ENCODE measurements around the gene DDX51.

DDX51 gene

DNA sequence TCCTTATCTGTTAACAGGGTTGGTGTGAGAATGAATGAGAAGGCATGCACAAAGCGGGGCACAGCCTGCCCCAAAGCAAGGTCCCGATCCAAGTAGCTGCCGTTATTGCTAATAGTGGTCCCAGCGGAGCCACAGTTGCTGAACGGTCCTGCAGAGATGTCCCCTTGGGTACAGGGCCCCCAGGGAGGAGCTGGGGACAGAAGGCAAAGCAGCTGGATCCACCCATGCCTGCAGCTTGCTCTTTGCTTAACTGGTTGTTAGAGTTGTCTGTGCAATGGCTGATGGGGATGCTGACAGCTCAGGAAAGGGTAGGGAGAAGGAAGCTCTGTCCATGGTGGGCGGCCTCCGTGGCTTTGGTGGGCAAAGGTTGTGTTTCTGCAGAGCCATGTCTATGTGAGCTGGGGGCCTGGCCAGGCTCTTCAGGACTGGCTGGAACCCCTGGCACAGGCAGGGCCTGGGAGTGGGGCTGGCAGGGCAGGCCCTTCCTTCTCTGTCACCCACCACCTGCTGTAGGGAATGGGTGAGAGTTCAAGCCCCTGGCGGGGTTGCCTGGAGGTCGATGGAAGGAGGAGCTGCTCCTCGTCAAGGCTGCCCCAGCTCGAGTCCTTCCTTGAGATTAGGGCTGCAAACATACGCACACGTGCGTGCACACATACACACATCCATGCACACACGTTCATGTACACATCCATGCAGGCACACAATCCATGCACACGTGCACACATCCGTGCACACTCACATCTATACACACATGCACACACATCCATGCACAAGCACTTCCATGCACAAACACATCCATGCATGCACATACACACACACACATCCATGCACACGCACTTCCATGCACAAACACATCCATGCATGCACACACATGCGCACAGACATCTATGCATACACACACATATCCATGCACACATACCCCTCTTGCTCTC, 35.6 kb upstream of the DDX51 start:
- DNase-seq: no peak

DNA sequence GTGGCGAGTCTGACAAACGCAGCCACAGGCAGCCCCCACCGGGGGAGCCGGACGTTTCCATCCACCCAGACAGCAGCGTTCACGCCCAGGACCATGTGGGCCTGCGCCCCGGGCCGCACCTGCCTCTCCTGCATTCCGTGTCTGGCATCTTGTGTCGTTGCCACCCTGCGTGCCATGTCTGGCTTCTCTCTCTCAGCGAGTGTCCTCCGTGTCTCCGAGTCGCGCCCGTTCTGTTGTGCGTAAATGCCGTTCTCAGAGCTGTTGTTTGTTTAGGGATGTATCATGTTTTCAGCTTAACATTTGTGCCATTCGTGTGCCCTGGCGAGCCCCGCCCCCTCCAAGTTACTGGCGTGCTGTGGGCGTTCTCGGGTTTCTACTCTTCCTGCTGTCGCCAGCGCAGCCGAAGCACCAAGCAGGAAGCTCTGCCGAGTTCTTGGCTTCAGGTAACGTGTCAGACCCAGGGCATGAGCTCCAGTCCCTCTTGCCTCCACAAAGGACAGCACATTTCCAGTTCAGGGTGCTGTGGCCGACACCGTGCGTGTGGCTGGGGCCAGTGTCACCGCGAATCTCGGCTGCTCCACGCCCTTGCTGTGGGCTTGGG, 34.8 kb upstream of the DDX51 start:
- DNase-seq: peak; percentile 52

DNA sequence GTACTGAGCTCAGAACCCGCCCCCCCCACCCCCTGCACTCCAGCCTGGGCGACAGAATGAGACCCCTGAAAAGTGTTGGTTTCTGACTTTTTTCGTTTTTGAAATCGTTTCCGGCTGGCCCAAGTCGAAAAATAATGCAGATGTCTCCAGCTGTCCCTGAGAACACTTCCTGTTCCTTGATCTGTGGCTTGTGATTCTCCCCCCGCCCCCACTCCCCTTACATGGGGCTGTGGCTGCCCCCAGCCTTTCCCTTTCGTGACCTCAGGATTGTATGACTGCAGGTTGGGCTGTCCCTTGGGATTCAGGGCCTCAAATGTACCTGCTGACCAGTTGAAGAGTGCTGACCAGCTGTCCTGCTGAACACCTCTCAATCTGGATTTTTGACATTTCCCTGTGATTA, 34.2 kb upstream of the DDX51 start:
- DNase-seq: no peak

DNA sequence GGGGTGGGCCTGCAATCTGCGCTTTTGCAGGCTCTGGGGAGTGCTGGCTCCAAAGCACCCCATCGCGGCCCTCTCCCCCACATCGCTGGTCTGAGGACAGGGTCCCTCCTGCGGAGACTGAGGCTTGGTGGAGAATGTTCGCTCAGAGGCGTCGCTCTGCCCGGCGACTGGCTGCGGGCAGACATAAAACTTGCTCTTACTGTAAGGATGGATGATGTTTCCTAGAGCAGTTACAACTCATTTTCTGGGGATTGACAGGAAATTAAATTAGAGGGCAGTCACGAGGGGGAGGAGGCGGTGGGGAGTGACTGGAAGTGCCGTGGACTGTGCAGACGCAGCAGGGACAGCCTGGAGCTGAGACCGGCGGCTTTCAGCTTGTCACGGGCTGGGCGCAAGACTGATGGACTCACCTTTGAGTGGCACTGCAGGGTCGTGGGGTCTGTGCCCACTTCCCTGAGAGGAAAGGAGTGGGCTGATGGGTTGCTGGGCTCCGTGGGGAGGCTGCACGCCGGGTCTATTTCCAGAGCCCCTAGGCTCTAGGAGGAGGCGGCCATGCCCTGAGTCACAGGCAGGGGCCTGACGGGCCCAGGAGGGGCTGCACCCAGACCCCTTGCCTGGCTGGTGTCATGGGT, 32.9 kb upstream of the DDX51 start:
- no peak for DNase-seq

DNA sequence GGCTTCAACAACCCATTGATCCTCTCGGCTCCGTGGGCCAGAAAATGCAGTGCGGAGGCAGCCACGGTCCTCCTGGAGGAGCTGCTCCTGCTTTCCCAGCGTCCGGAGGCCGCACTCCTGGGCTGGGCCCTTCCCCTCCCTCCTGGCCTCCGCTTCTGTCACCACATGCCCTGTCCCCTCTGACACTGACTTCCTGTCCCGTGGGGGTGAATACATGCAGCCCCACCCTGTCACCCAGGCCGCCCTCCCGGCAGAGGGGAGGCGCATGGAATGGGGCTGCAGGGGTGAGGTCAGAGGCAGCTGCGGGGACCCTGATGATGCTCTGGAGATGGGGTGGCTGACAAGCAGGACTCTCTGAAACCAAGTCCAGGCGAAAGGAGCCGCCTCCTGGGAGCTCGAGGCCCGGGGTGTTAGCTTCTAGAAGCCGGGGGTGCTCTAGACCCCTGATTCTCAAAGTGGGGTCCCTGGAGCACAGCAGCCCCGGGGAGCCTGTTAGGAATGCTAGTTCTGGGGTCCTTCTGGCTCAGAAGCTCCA, 32.3 kb upstream of the DDX51 start:
- DNase-seq: no peak

DNA sequence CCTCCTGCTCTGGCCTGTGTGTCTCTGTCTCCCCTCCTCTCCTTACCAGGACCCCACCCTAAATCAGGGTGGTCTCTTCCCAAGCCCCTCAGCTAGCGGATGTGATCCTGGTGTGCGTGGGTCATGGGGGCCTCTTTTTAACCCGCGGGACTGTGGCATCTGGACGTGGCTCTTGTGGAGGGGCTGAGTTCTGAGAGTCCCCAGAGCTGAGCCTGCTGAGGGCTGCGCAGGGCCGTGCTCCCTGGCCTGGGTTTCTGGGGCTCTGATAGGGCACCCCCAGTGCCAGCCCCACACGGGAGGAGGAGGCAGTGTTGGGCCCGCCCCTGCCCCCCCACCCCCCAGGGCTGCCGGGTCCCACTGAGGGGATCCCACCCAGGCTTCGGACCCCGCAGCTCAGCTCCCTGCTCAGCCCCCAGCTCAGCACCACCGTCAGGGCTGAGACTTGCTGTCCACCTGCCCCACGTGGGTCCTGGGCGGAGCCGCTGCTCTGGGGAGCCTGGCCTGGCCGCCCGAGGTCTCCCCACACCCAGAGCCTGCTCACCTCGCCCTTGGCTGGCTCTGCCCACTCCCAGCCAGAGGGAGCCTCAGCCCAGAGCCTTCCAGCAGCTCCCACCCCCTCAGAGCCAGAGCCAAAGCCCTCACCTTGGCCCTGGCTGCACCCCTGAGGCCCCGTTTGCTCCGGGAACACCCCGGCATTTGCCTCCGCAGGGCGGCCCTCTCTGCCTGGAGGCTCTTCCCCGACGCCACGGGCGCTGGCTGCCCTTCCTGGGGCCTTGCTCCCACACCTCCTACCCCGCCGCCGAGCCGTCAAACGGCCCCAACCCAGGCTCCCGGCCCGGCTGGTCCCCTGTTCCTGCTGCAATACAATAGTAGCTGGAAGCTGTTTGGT, 31.6 kb upstream of the DDX51 start:
- DNase-seq: no peak

DNA sequence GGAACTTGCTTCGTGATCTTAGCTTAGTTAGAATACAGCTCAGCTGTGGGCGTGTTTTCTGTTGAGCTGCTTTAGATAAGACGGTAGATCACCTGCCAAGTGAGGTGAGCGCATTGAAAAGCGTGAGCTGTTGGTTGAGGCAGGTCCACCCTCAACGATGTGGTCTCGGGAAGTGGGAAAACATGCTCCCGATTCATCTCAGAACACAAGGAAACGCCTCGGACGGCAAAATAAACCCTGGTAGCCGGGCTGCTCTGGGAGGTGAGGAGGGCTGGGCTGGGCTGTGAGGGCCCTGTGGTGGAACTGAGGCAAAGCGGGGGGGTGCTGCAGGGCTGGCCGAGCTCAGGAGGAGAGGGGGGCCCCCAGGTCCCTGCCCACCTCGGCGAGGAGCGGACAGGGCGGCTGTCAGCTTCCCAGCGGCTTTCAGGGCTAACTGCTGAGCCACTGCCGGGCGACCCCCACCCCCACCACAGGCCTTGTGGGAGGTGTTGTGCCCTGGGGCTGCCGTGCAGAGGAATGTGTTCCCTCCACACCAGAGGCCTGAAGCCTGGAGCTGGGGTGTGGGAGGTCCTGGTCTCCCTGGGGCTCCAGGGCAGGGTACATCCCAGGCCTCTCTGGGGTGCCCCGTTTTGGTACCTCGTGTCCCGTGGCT, 30.8 kb upstream of the DDX51 start:
- DNase-seq: no peak

DNA sequence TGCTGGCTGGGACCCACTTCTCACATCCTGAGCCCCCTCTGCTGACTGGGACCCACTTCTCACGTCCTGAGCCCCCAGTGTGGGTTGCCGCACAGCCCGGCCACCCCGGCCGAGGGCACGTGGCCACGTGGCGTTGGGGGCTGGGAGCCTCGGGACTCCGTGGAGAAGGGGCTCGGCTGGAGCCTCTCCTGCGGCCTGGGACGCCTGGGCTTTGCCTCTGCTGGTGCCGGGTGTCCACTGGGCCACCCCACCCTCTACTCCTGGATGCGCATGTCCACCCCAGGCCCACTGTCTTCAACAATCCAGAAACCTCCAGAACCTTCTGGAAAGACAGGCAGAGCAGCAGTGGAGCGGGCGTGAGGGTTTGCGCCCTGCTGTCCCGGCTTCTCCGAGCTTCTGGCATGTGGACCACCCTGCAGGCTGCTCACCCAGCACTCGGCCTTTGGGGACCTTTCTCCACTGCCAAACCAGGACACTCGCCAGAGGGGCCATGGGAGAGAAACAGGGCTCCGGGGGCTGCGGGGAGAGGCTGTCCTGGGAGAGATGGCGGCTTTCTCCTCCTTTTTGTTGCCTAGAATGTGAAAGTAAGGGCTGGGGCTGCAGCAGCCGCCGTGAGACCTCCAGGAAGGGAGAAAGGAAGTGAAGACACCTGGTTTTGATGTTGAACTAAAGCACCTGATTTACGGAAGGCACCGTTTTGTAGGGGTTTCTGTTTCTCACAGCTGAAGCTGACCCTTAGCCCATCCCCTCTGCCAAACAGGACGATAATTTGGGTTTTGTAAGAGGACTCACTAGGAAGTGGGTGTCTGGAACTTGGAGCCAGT, 30.1 kb upstream of the DDX51 start:
- DNase-seq: no peak

DNA sequence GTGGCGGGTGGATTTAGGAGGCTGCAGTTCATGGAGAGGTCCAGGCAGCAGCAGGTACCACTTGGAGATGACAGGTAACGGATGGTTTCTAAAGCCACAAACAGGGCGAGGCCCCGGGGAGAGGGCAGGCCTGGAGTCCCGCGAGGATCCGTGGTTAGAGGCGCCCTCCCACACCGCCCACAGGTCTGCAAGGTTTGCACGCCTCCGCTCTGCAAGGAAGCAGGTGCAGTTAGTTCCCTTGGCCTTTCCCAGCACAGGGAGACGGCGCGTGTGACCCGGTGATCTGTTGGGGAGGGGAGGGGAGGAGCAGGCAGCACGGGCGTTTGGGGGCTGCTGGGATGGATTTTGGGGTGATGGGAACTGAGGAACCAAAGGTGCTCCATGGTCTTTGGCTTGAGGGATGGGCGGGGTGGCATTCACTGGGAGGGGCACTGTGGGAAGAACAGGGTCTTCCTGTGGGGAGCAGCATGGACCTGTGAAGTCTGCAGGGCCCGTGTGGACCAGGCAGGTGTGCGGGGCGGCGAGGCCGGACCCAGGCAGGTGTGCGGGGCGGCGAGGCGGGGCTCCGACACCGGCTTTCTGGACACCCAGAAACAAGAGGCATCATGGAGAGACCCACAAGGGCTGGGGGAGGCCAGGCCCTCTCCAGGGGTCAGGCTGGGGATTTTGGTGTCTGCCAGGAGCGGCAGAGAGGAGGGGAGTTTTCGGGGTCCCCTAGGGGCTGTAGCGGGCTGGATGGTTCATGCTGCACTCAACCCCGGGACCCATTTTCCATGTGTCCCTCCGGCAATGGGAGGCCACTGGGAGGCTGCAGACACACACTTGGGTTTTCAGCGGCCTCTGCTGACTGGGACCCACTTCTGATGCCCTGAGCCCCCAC, 29.3 kb upstream of the DDX51 start:
- no peak for DNase-seq

DNA sequence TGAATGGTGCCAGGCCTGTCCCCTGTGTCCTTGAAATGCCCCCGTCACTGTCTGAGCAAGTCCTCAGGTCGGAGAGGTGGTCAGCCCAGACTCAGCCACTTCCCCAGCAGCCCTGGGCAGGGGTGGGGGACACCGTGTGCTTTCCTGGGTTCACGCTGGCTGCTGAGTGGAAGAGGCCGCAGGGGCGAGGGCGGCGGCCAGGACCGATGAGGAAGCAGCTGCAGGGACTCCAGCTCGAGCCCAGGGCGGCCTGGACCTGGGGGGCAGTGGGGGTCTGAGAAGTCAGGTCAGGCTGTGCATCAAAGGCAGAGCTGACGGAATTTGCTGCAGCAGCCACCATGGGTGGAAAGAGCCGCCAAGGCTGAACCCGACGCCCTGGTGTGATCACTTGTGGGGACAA, 28.5 kb upstream of the DDX51 start:
- no peak for DNase-seq

DNA sequence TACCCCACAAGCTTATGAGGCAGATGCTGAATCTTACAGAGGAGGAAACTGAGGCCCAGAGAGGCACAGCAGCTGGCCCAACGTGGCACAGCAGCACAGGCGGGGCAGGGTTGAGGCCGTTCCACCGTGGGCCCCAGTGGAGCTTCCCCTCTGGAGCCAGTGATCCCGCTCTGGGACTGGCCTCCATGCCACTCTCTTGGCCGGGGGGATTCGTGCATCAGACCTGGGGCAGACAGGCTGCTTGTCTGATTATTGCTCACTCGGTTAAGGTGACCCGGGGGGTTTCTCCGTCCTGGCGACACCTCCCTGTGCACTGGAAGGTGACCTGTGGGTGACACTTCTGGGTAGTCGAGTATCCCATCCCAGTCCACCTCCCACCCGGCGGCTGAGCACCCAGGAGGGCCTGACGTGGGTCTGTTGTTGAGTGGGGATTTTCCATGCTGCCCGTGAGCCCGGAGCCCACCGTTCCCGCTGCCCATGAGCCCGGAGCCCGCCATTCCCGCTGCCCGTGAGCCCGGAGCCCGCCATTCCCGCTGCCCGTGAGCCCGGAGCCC, 27.9 kb upstream of the DDX51 start:
- DNase-seq: no peak

DNA sequence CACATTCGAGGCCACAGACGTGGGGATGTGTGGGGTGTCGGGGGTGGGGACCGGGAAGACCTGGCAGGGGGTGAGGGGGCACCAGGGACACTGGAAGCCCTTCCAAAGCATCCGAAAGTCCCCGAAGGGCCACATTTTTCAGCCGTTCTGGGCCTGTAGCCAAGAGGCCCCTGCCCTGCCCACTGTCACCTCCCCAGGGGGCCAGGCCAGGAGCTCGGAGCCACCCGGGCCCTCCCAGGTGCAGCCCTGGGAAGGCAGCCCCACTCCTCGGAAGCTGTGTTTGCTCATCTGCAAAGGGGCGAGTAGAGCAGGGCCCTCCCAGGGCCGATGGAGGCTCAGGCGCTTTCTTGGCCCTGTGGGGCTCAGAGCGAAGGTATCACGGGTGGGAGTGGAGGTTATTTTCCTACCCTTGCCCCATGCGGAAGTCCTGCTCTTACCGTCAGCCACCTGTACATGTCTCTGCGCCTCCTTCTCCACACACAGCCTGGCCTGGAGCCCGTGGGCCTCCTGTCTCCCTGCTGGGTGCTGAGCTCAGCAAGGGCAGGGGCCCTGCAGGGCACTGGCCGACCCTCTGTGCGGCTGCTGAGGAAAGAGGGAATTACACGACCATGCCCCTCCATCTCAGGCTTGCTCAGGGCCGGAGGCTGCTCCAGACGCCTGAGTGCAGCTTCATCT, 27.3 kb upstream of the DDX51 start:
- no peak for DNase-seq

DNA sequence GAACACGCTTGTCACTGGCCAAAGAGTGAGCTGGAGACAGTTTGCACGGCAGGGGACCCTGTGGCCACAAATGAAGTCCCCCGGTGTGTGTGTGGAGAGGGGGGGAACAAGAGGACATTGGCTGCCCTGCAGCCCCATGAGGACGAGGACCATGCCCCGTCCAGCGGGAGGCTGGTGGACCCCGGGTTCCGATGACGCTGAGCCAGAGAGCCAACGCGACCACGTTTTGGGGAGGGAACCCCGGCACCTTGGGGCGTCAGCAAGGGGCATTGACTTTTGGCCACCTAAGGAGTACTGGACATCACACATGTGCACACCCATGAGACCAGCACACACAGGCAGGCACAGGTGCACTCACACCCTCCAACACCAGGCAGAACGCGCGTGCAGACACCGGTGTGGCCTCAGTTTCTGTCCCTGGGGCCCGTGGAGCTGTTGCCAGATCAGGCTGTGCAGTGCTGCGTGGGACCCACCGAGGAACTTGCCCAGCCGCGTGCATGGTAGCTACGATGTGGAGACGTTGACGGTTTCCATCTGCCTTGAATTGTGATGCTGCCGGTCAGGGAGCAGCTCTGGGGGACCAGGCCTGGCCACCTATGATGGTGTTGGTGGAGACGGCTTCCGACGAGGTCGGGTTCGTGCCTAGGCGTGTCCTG, 26.6 kb upstream of the DDX51 start:
- no peak for DNase-seq

DNA sequence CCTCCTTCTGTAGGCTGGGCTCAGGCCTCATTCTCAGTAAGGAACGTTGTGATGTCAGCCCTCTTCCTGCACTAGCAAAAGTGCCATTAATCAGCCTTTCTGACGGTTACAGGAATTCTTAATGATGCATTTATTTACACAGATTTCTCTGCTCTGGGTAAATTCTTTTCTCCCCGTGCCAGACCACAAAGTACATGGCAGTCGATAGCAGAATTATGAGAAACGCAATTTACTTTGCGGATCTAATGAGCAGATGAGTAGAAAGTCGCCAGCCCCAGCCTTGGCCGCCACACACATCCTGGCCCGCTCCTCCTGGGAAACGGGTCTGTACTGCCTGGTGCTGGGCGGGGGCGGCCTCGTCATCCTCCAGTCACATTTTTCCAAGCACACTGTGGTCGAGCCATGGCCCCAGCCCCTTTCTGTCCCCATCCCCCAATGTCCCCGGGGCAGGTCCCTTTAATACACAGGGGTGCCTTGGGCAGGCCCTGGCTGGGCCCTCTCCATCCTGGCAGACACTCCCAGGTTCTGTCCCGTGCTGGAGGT, 26.0 kb upstream of the DDX51 start:
- no peak for DNase-seq

DNA sequence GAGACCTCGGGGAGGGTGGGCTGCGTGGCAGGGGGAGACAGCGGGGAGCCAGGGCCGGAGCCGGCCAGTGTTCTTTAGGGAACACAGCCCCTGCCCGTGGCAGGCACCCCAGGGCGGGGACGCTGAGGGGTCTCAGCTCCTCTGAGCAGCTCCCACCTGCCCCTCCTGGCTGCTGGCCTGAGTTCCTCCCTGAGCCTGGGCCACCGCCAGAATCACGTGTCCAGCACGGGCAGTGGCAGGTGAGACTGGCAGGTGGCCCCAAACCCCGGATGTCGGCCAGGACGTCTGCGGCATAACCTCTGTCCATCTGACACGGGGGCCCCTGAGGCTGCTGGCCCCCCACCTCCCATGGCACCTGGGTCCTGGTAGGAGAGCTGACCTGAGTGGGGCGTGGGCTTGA, 25.3 kb upstream of the DDX51 start:
- DNase-seq: no peak

DNA sequence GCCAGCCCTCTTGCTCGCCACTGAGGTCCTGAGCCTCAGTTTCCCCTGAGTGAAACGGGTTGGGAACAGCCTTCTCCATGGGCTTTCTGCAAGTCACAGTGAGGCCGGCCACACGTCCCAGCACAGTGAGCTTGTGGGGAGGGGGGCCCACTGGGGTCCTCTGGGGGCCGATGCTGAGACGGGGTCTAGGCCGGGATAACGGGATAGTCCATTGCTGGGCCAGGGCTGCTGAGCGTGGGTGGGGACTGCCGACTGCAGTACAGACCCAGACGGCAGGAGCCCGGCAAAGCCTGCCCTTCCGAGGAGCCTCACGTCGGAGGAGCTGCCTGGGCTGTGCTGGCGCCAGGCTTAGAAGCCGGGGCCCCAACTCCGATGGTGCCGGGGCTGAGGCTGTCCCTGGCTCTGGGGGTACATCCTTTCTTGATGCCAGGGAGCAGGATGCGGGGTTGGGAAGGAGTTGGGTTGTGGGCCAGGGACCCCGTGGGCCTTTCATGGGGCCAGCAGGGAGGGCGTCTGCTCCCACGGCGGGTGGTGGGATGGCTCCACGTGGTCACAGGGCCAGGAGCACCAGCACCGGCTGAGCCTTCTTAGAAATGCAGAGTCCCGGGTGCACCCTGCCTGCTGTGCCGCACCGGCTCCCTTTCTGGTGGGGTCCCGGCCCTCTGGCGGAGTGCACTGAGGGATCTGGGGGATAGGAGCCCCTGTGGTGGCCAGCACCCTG, 24.4 kb upstream of the DDX51 start:
- DNase-seq: no peak

DNA sequence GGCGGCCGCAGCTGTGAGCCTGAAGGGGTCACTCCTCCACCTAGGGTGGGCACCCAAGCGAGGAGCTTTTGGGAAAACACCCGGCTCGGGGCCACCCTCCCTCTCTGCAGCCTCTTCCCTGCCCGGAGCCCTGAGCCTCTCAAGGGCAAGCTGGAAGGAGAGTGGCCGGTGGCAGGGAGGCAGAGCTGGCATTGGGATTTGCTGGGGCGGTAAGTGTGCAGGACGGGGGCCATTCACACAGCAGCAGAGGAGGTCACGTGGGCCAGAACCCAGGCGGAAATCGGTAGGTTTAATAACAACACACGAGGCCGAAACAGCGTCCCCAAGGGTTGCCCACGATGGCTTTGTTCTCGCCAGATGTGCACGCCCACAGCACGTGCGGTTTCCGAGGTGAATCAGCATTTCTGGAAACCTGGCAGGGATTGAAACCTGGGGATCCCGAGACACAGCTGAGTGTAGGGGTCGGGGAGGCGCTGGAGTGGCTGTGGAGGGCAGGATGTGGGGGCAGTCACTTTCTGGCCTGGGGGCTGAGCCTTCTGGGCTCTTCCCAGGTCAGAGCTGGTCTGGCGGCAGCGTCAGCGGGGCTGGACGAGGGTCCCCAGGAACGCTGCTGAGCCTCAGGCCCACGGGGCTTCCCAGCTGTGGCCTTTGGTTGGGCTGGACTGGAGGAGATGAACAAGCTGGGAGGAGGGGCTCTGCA, 23.6 kb upstream of the DDX51 start:
- no peak for DNase-seq

All from activated T-cell treated with anti-CD3 and anti-CD28 coated beads, Interleukin-2, amount 50 U/mL, for 1 hour (primary cell).